Activated CD8-positive, alpha-beta T cell treated with anti-CD3 and anti-CD28 coated beads for 36 hours (primary cell): ENCODE results near the gene LMTK2. TPM values are rescaled to one million over a fixed set of nuclear protein-coding genes. Genes with fewer than 3 reads are reported as not detected.
"Not testable (repeated sequence)": the region's sequence is repeated elsewhere in the genome, so short reads cannot be mapped to it uniquely, and the experiment has no call there.

Experiments
- ATAC-seq: fragments of 200-7000 bp; cut with Tn5 transposase; one replicate; pipeline ENCODE4 v1.10.0; 2021; ENCODE audit warnings: mild to moderate bottlenecking, moderate library complexity
- CTCF ChIA-PET: fragments of 350-600 bp; sonication (Branson Sonifier 250); formaldehyde crosslinking; loops from one replicate; lab custom pipeline; 2021; ENCODE audit warnings: antibody characterized with exemption; lab: Charles Lee
- POLR2A ChIA-PET: fragments of 350-600 bp; sonication (Branson Sonifier 250); formaldehyde crosslinking; loops from one replicate; lab custom pipeline; 2021; ENCODE audit warnings: antibody characterized with exemption; lab: Charles Lee
- DNase-seq: peaks from one replicate; pipeline ENCODE4 v3.0.0-alpha.2; 2020
- H3K27ac Mint-ChIP-seq: one replicate; pipeline ENCODE4 v1.8.0; 2021; ENCODE audit warnings: mild to moderate bottlenecking, mixed read lengths
- H3K27me3 Mint-ChIP-seq: one replicate; pipeline ENCODE4 v1.8.0; 2021; ENCODE audit warnings: mixed read lengths
- H3K36me3 Mint-ChIP-seq: one replicate; pipeline ENCODE4 v1.8.0; 2021; ENCODE audit warnings: low read depth, mixed read lengths
- H3K4me1 Mint-ChIP-seq: one replicate; pipeline ENCODE4 v1.8.0; 2021; ENCODE audit warnings: low read depth, mixed read lengths
- H3K4me3 Mint-ChIP-seq: one replicate; pipeline ENCODE4 v1.8.0; 2021; ENCODE audit warnings: mild to moderate bottlenecking, moderate library complexity, mixed read lengths
- H3K9me3 Mint-ChIP-seq: one replicate; pipeline ENCODE4 v1.8.0; 2021; ENCODE audit warnings: mixed read lengths
- CTCF ChIP-seq: fragments of 200-600 bp; IDR thresholded peaks from one replicate; pipeline ENCODE4 v1.8.0; 2022; ENCODE audit warnings: antibody characterized with exemption, mild to moderate bottlenecking
- intact Hi-C: fragments of 100-400 bp; cut with micrococcal nuclease; formaldehyde crosslinking; loops from one replicate; pipeline ENCODE4 v1.10.0; 2022
- total RNA-seq, 2 experiments: library from RNA; stranded (reverse); gene quantifications; one replicate each; pipeline ENCODE4 v1.2.3, GENCODE V29; 2021

The LMTK2 gene
- total RNA-seq, 2 experiments from 2014 or later, result 9.4 to 11.5 TPM

- H3K27ac Mint-ChIP-seq, result no peak overlapping the region
- H3K27me3 Mint-ChIP-seq, result no peaks in the 10 kb centered on the region
- H3K4me3 Mint-ChIP-seq, result no peak overlapping the region
- peaks cover 15% of the 10 kb centered on the region for H3K4me1 Mint-ChIP-seq
- TF ChIP-seq CTCF, result no peak
- ChIA-PET POLR2A (no interaction called here), CTCF (no interaction called here)
- peaks cover 4% of the 10 kb centered on the region for H3K36me3 Mint-ChIP-seq
- DNase-seq (no peak), ATAC-seq (no peak)
- intact Hi-C loops, result no loop called here
- H3K9me3 Mint-ChIP-seq, result no peaks in the 10 kb centered on the region
Observed at GRCh38 chr7:98214811-98215321, 108.2 kb downstream of the LMTK2 start.

- H3K27me3 Mint-ChIP-seq, result no peaks in the 10 kb centered on the region
- ATAC-seq (no peak), DNase-seq (no peak)
- TF ChIP-seq CTCF, result no peak
- peaks cover 4% of the 10 kb centered on the region for H3K36me3 Mint-ChIP-seq
- H3K9me3 Mint-ChIP-seq, result no peaks in the 10 kb centered on the region
- CTCF ChIA-PET, result interaction anchor here (1.1 kb wide), 1 partner anchor 13 kb away, joined by 4 read pairs; no protein-coding TSS in a partner anchor
- intact Hi-C loops, result no loop called here
- POLR2A ChIA-PET, result no interaction called here
- no peak overlapping the region for H3K27ac Mint-ChIP-seq
- H3K4me1 Mint-ChIP-seq, result peaks cover 15% of the 10 kb centered on the region
- H3K4me3 Mint-ChIP-seq, result no peak overlapping the region
Observed at GRCh38 chr7:98215561-98216495, 109.2 kb downstream of the LMTK2 start.

DNA sequence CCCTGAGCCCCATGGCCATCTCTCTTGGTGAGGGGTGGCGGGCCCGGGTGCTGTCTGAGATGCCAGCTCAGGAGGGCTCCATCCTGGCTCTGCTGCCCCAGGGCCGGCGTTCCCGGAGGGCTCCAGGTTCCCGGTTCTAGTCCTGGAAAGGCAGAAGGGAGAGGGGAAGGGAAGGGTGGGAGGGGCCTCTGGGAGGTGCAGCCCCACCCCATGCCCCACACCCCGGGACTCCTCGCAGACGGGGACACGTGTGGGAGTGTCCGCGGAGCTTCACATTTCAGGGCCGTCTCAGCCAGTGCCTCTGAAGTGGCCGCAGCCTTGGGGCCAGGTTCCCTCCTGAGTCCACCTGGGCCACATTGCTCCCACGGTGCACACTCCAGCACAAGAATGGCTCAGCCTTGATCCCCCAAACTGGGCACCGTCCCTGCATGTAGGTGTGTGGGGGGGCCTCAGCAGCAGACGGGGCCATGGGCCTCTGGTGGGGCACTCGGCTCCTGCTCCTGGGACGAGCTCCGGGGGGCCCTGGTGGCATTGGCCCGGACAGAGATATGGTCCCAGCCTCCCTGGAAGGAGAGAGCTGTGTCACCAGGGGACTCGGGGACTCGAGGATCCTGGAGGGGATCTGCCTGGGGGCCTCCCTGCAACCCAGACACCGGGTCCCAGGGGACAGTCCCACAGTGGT lies 110.4 kb downstream of the LMTK2 start:
- DNase-seq, result no peak
- TF ChIP-seq CTCF, result no peak
- intact Hi-C loops, result no loop called here
- POLR2A ChIA-PET, result no interaction called here
- Mint-ChIP-seq H3K36me3 (peaks cover 9% of the 10 kb centered on the region), H3K27me3 (no peaks in the 10 kb centered on the region), H3K9me3 (no peaks in the 10 kb centered on the region), H3K4me1 (peaks cover 13% of the 10 kb centered on the region), H3K4me3 (no peak overlapping the region), H3K27ac (no peak overlapping the region)
- no peak for ATAC-seq
- CTCF ChIA-PET, result no interaction called here

- H3K27ac Mint-ChIP-seq, result peak overlapping the region; percentile 32
- peaks cover 9% of the 10 kb centered on the region for H3K36me3 Mint-ChIP-seq
- H3K27me3 Mint-ChIP-seq, result no peaks in the 10 kb centered on the region
Observed at GRCh38 chr7:98217623-98218582, 111.2 kb downstream of the LMTK2 start.

GRCh38 chr7:98219382-98219781 lies 112.7 kb downstream of the LMTK2 start:
- Mint-ChIP-seq H3K4me1 (peaks cover 13% of the 10 kb centered on the region), H3K27ac (peak overlapping the region; percentile 46)
- DNase-seq, H3K36me3 Mint-ChIP-seq, CTCF ChIA-PET, H3K9me3 Mint-ChIP-seq, intact Hi-C loops, ATAC-seq, H3K4me3 Mint-ChIP-seq, H3K27me3 Mint-ChIP-seq: not testable (repeated sequence)
- POLR2A ChIA-PET, result interaction anchor here (0.7 kb wide), 1 partner anchor 16 kb away, joined by 3 read pairs; no protein-coding TSS in a partner anchor

More at GRCh38 chr7:98217623-98218582, 111.2 kb downstream of the LMTK2 start:
- Mint-ChIP-seq H3K4me1 (peaks cover 13% of the 10 kb centered on the region), H3K4me3 (no peak overlapping the region), H3K9me3 (no peaks in the 10 kb centered on the region)
- no peak for ATAC-seq
- CTCF ChIA-PET, result no interaction called here
- DNase-seq, result no peak
- intact Hi-C loops, result no loop called here
- POLR2A ChIA-PET, result no interaction called here
- no peak for TF ChIP-seq CTCF
